ENCODE data around the gene ANGPT4.

- no peak for TF ChIP-seq CTCF (IDR thresholded peaks at IDR 0.05)
- no peak for TF ChIP-seq POLR2AphosphoS5 (IDR thresholded peaks at IDR 0.05; ENCODE audit: low read depth, low read length)
- no peak for TF ChIP-seq GABPA (IDR thresholded peaks at IDR 0.05; ENCODE audit: low read depth)
- no peak for TF ChIP-seq RXRA (IDR thresholded peaks at IDR 0.05; ENCODE audit: borderline replicate concordance, low read depth)
- TF ChIP-seq RCOR1 (IDR thresholded peaks at IDR 0.05; ENCODE audit: low read length): no peak
- no peak for TF ChIP-seq FOSL2 (IDR thresholded peaks at IDR 0.05; ENCODE audit: borderline replicate concordance, low read depth)
- no peak for TF ChIP-seq USF1 (IDR thresholded peaks at IDR 0.05; ENCODE audit: borderline replicate concordance, low read depth)
Measured at GRCh38 chr20:959996-960615, 44.0 kb upstream of the ANGPT4 start.
